Caco-2 (cell line): Measurements from ENCODE around the gene CHI3L2. TPM values are rescaled to one million over a fixed set of nuclear protein-coding genes. Genes with fewer than 3 reads are reported as not detected.

Experiments
- BruUV-seq: library from RNA; stranded (reverse); fragments of 400-500 nt; replicated peaks from 2 replicates; lab custom pipeline; 2021; lab: Mats Ljungman, UMichigan
- CTCF ChIA-PET: fragments of 300-600 bp; sonication (Branson Sonifier 250); formaldehyde crosslinking; loops from one replicate; lab custom pipeline; 2022; ENCODE audit warnings: antibody characterized with exemption; lab: Charles Lee
- POLR2A ChIA-PET: fragments of 300-600 bp; sonication (Branson Sonifier 250); formaldehyde crosslinking; loops from one replicate; lab custom pipeline; 2022; ENCODE audit warnings: antibody characterized with exemption; lab: Charles Lee
- DNase-seq, 2 experiments: peaks; one replicate each; pipeline versions ENCODE4 v3.0.0 to v3.0.0-alpha.2; 2020 to 2022
- H3K27me3 ChIP-seq: replicated peaks from 2 replicates; pipeline ENCODE4 v1.6.0; 2011; ENCODE audit warnings: low read length; ENCODE audit not compliant: control insufficient read depth, insufficient read depth
- H3K36me3 ChIP-seq: 2 replicates; pipeline ENCODE4 v1.5.1; 2011; ENCODE audit warnings: low read length; ENCODE audit not compliant: control insufficient read depth, insufficient read depth
- H3K4me1 ChIP-seq: fragments of 250-450 bp; sonication (Bioruptor Pico); 2 replicates; pipeline ENCODE4 v1.5.1; 2020; ENCODE audit warnings: mild to moderate bottlenecking
- H3K4me3 ChIP-seq: 2 replicates; pipeline ENCODE4 v1.5.1; 2011; ENCODE audit warnings: low read depth, mild to moderate bottlenecking, control low read depth, low read length
- H3K9me3 ChIP-seq: fragments of 250-450 bp; sonication (Bioruptor Pico); 2 replicates; pipeline ENCODE4 v1.5.1; 2020; ENCODE audit warnings: mild to moderate bottlenecking, moderate library complexity
- H3K27ac Mint-ChIP-seq: one replicate; pipeline ENCODE4 v1.8.0; 2022; ENCODE audit warnings: mixed read lengths; ENCODE audit not compliant: unreplicated experiment
- H3K27me3 Mint-ChIP-seq: one replicate; pipeline ENCODE4 v1.8.0; 2022; ENCODE audit warnings: mixed read lengths; ENCODE audit not compliant: insufficient read depth, unreplicated experiment
- H3K36me3 Mint-ChIP-seq: one replicate; pipeline ENCODE4 v1.8.0; 2022; ENCODE audit warnings: mild to moderate bottlenecking, mixed read lengths; ENCODE audit not compliant: insufficient read depth, unreplicated experiment
- H3K4me1 Mint-ChIP-seq: one replicate; pipeline ENCODE4 v1.8.0; 2022; ENCODE audit warnings: low read depth, mixed read lengths; ENCODE audit not compliant: unreplicated experiment
- H3K4me3 Mint-ChIP-seq: one replicate; pipeline ENCODE4 v1.8.0; 2022; ENCODE audit warnings: mild to moderate bottlenecking, moderate library complexity, mixed read lengths; ENCODE audit not compliant: unreplicated experiment
- H3K9me3 Mint-ChIP-seq: one replicate; pipeline ENCODE4 v1.8.0; 2022; ENCODE audit warnings: mixed read lengths; ENCODE audit not compliant: unreplicated experiment
- CTCF ChIP-seq, 2 experiments: fragments of 200-600 bp in 1 of 2; IDR thresholded peaks; 1 replicate in 1 of 2; 2 replicates in 1 of 2; pipeline versions ENCODE4 v1.5.1 to v1.8.0; 2011 to 2022; ENCODE audit warnings: antibody characterized with exemption in 1 of 2, control low read depth in 1 of 2, inconsistent platforms in 1 of 2, low read depth in 1 of 2, low read length in 1 of 2, mild to moderate bottlenecking in 1 of 2, moderate library complexity in 1 of 2; ENCODE audit not compliant: insufficient read depth in 1 of 2, severe bottlenecking in 1 of 2, unreplicated experiment in 1 of 2
- intact Hi-C: fragments of 100-400 bp; cut with micrococcal nuclease; formaldehyde crosslinking; loops from one replicate; pipeline ENCODE4 v1.10.0; 2022; ENCODE audit not compliant: unreplicated experiment
- total RNA-seq: library from RNA; stranded (reverse); gene quantifications from 2 replicates; pipeline ENCODE4 v1.2.3, GENCODE V29; 2022

Gene CHI3L2
- total RNA-seq, 1 experiment from 2014 or later, result not detected

DNA sequence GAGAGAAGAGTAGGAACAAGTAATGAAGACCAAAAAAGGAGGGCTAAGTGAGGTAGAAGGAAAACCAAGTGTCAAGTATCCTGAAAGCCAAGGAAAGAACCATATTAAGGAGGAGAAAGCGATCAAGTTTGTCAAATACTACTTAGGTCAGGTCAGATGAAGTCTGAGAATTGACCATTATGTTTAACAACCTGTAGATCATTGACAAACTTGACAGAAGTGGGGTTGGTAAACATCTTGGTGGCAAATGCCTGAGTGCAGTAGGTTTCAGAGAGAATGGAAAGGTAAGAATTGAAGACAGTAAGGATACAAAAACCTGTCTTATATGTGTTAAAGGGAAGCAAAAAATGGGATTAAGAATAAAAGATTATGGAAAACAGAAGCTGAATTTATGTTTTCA, 59.4 kb downstream of the CHI3L2 start:
- Histone ChIP-seq H3K4me3 (no peak overlapping the region), H3K9me3 (no peaks in the 10 kb centered on the region), H3K36me3 (no peaks in the 10 kb centered on the region), H3K4me1 (peaks cover 21% of the 10 kb centered on the region), H3K27me3 (no peaks in the 10 kb centered on the region)
- TF ChIP-seq CTCF (IDR thresholded peaks at IDR 0.05; ENCODE audit: insufficient read depth in 1 of 2, low read depth in 1 of 2, low read length in 1 of 2, severe bottlenecking in 1 of 2, unreplicated experiment in 1 of 2), result no peak
- Mint-ChIP-seq H3K4me3 (no peak overlapping the region), H3K36me3 (no peaks in the 10 kb centered on the region), H3K27ac (no peak overlapping the region), H3K4me1 (no peaks in the 10 kb centered on the region), H3K9me3 (no peaks in the 10 kb centered on the region), H3K27me3 (no peaks in the 10 kb centered on the region)
- peak in 1 of 2 experiments; percentile 5 for DNase-seq
- POLR2A ChIA-PET, result no interaction called here
- BruUV-seq, result no TSS peak
- CTCF ChIA-PET, result no interaction called here
- intact Hi-C loops, result no loop called here

GRCh38 chr1:111289371-111289770, 61.9 kb downstream of the CHI3L2 start:
- H3K27me3 ChIP-seq, result no peaks in the 10 kb centered on the region
- no peaks in the 10 kb centered on the region for H3K9me3 ChIP-seq
- Mint-ChIP-seq H3K36me3 (no peaks in the 10 kb centered on the region), H3K4me1 (no peaks in the 10 kb centered on the region), H3K27me3 (no peaks in the 10 kb centered on the region), H3K27ac (no peak overlapping the region), H3K4me3 (no peak overlapping the region), H3K9me3 (no peaks in the 10 kb centered on the region)
- no peaks in the 10 kb centered on the region for H3K36me3 ChIP-seq
- POLR2A ChIA-PET, result no interaction called here
- CTCF ChIA-PET, result no interaction called here
- no peak overlapping the region for H3K4me3 ChIP-seq
- H3K4me1 ChIP-seq, result peaks cover 21% of the 10 kb centered on the region
- no peak for DNase-seq
- TF ChIP-seq CTCF (IDR thresholded peaks at IDR 0.05; ENCODE audit: insufficient read depth in 1 of 2, low read depth in 1 of 2, low read length in 1 of 2, severe bottlenecking in 1 of 2, unreplicated experiment in 1 of 2), result no peak
- no TSS peak for BruUV-seq
- intact Hi-C loops, result no loop called here

DNA sequence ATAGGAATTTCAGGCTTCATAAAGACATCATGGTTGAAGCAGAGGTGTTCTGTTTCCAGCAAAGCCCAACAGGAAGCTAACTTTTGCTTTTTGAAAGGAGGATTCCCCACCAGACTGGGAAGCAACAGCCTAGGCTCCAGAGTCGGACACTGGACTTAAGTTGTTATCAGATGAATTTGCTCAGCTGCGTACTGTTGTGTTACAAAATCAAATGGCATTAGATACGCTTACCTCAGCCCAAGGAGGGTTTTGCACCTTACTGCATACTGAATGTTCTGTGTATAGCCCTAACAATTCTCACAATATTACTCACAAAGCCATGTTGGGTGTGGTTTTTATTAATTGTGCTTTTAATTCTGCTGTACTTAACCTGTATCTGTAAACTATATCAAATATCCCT, 62.6 kb downstream of the CHI3L2 start:
- no peaks in the 10 kb centered on the region for H3K27me3 Mint-ChIP-seq
- ChIA-PET POLR2A (no interaction called here), CTCF (no interaction called here)
- Histone ChIP-seq H3K4me1 (peaks cover 20% of the 10 kb centered on the region), H3K36me3 (no peaks in the 10 kb centered on the region), H3K4me3 (no peak overlapping the region), H3K27me3 (no peaks in the 10 kb centered on the region), H3K9me3 (no peaks in the 10 kb centered on the region)
- no peaks in the 10 kb centered on the region for H3K36me3 Mint-ChIP-seq
- DNase-seq, result no peak
- H3K27ac Mint-ChIP-seq, result no peak overlapping the region
- no peak overlapping the region for H3K4me3 Mint-ChIP-seq
- no peaks in the 10 kb centered on the region for H3K9me3 Mint-ChIP-seq
- intact Hi-C loops, result no loop called here
- H3K4me1 Mint-ChIP-seq, result no peaks in the 10 kb centered on the region
- no TSS peak for BruUV-seq
- no peak for TF ChIP-seq CTCF (IDR thresholded peaks at IDR 0.05; ENCODE audit: insufficient read depth in 1 of 2, low read depth in 1 of 2, low read length in 1 of 2, severe bottlenecking in 1 of 2, unreplicated experiment in 1 of 2)
